Measurements from ENCODE around the gene HOXD13. TPM values are rescaled to one million over a fixed set of nuclear protein-coding genes. Genes with fewer than 3 reads are reported as not detected.

HOXD13 gene
- total and polyA plus RNA-seq, 2 of the 13 experiments (the other 11 are each of a cell fraction or from before 2014, with no cell fraction given), result not detected

DNA sequence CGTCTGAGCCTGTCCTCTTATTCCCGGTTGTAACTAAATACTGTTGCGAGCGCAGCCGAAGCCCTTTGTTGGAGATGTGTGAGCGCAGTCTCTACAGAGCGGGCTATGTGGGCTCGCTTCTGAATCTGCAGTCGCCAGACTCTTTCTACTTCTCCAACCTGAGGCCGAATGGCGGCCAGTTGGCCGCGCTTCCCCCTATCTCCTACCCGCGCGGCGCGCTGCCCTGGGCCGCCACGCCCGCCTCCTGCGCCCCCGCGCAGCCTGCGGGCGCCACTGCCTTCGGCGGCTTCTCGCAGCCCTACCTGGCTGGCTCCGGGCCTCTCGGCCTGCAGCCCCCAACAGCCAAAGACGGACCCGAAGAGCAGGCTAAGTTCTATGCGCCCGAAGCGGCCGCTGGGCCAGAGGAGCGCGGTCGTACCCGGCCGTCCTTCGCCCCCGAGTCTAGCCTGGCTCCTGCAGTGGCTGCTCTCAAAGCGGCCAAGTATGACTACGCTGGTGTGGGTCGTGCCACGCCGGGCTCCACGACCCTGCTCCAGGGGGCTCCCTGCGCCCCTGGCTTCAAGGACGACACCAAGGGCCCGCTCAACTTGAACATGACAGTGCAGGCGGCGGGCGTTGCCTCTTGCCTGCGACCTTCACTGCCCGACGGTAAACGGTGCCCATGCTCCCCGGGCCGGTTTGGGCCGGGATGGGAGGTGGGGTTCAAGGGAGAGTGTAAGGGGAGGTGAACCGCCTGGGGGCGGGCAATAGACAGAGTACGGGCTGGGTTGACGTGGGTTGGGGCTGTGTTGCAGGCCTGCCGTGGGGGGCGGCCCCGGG lies 7.4 kb downstream of the HOXD13 start, which contains the start of gene HOXD12:
Gene HOXD12, plus strand, starts transcription at position 68 of the 819 bp plus-strand sequence. Its CDS starts 7 bp downstream, at position 75.
- no peak within 1 kb of the TSS for H3K4me2 ChIP-seq (ENCODE audit: low read depth, low read length)
- no peak for TF ChIP-seq SSRP1 (CRISPR knock-in tag; IDR thresholded peaks at IDR 0.05)
- TF ChIP-seq, protein P1, sequence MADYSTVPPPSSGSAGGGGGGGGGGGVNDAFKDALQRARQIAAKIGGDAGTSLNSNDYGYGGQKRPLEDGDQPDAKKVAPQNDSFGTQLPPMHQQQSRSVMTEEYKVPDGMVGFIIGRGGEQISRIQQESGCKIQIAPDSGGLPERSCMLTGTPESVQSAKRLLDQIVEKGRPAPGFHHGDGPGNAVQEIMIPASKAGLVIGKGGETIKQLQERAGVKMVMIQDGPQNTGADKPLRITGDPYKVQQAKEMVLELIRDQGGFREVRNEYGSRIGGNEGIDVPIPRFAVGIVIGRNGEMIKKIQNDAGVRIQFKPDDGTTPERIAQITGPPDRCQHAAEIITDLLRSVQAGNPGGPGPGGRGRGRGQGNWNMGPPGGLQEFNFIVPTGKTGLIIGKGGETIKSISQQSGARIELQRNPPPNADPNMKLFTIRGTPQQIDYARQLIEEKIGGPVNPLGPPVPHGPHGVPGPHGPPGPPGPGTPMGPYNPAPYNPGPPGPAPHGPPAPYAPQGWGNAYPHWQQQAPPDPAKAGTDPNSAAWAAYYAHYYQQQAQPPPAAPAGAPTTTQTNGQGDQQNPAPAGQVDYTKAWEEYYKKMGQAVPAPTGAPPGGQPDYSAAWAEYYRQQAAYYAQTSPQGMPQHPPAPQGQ (CRISPR knock-in tag; IDR thresholded peaks at IDR 0.05; ENCODE audit: borderline replicate concordance), result no peak
- TF ChIP-seq PCBP1 (IDR thresholded peaks at IDR 0.05; ENCODE audit: borderline replicate concordance, low read depth, low read length), result no peak
- TF ChIP-seq ZNF678 (CRISPR knock-in tag; IDR thresholded peaks at IDR 0.05), result no peak
- TF ChIP-seq, protein P2, sequence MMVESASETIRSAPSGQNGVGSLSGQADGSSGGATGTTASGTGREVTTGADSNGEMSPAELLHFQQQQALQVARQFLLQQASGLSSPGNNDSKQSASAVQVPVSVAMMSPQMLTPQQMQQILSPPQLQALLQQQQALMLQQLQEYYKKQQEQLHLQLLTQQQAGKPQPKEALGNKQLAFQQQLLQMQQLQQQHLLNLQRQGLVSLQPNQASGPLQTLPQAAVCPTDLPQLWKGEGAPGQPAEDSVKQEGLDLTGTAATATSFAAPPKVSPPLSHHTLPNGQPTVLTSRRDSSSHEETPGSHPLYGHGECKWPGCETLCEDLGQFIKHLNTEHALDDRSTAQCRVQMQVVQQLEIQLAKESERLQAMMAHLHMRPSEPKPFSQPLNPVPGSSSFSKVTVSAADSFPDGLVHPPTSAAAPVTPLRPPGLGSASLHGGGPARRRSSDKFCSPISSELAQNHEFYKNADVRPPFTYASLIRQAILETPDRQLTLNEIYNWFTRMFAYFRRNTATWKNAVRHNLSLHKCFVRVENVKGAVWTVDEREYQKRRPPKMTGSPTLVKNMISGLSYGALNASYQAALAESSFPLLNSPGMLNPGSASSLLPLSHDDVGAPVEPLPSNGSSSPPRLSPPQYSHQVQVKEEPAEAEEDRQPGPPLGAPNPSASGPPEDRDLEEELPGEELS (CRISPR knock-in tag; IDR thresholded peaks at IDR 0.05), result no peak
- TF ChIP-seq, protein P3, sequence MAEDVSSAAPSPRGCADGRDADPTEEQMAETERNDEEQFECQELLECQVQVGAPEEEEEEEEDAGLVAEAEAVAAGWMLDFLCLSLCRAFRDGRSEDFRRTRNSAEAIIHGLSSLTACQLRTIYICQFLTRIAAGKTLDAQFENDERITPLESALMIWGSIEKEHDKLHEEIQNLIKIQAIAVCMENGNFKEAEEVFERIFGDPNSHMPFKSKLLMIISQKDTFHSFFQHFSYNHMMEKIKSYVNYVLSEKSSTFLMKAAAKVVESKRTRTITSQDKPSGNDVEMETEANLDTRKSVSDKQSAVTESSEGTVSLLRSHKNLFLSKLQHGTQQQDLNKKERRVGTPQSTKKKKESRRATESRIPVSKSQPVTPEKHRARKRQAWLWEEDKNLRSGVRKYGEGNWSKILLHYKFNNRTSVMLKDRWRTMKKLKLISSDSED (CRISPR knock-in tag; IDR thresholded peaks at IDR 0.05), result no peak
- no peak for TF ChIP-seq ZNF235 (CRISPR knock-in tag; IDR thresholded peaks at IDR 0.05; ENCODE audit: borderline replicate concordance)
- TF ChIP-seq FOXA1 (IDR thresholded peaks at IDR 0.05), result no peak
- TF ChIP-seq FOXA1 (CRISPR knock-in tag; IDR thresholded peaks at IDR 0.05), result no peak
- no peak for TF ChIP-seq SNAI1 (CRISPR knock-in tag; IDR thresholded peaks at IDR 0.05; ENCODE audit: borderline replicate concordance)
- TF ChIP-seq, protein P4, sequence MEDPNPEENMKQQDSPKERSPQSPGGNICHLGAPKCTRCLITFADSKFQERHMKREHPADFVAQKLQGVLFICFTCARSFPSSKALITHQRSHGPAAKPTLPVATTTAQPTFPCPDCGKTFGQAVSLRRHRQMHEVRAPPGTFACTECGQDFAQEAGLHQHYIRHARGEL (CRISPR knock-in tag; IDR thresholded peaks at IDR 0.05), result no peak
- H3K9ac ChIP-seq (ENCODE audit: insufficient read depth, low read depth, low read length), result no peak within 1 kb of the TSS
- ChIA-PET CTCF (ENCODE audit: low intra/inter-chr PET ratio, low total read pairs) (no interaction called here), POLR2A (no interaction called here)
- no peaks in the 10 kb centered on the region for H3K36me3 ChIP-seq (replicated peaks in 1 of 2; ENCODE audit: control insufficient read depth in 1 of 2, insufficient read depth in 2 of 2, low read length in 2 of 2)
- no peak within 1 kb of the TSS for H3K27ac ChIP-seq (ENCODE audit: extremely low read length, insufficient read depth, low read length)
- BruUV-seq (replicated peaks), result no TSS peak
- FAIRE-seq (no peak), DNase-seq (ENCODE audit: low spot score) (no peak), ATAC-seq (no peak)
- intact Hi-C loops (cut with micrococcal nuclease; ENCODE audit: unreplicated experiment), result loop anchor here (5.0 kb wide), 1 partner anchor 898 kb away; no protein-coding TSS in a partner anchor
- H3K27me3 ChIP-seq (ENCODE audit: control insufficient read depth in 1 of 2, insufficient read depth in 2 of 2, low read length in 2 of 2), result peaks cover 29 to 98% of the 10 kb centered on the region in 2 experiments
- no peak within 1 kb of the TSS for H2AFZ ChIP-seq (ENCODE audit: low read length)
- H3K79me2 ChIP-seq (ENCODE audit: insufficient read depth, low read length), result no peaks in the 10 kb centered on the region
- no peaks in the 10 kb centered on the region for H3K9me3 ChIP-seq (ENCODE audit: low read length)
- WGBS (ENCODE audit: low lambda C conversion rate), result 63% methylated on average over 70 of the region's 70 CpGs
- no peak within 1 kb of the TSS for H3K4me3 ChIP-seq (replicated peaks in 1 of 3; ENCODE audit: insufficient read depth in 1 of 3, low read depth in 2 of 3, low read length in 3 of 3)
- in situ Hi-C loops (cut with HindIII; ENCODE audit: extremely low pct_ligation_motif_present, low pct_unique_long_range_greater_than_20kb), result loop anchor here (5.0 to 10.0 kb wide), 3 partner anchors 413 to 1065 kb away; no protein-coding TSS in a partner anchor
- H4K20me1 ChIP-seq (ENCODE audit: insufficient read depth, low read length), result no peaks in the 10 kb centered on the region; the same call in 1 of the 2 replicates
- H3K4me1 ChIP-seq (ENCODE audit: insufficient read depth, low read length), result peaks cover 17% of the 10 kb centered on the region

All from HepG2 (cell line).